Middle frontal gyrus (tissue), 1 donor: ENCODE measurements around the gene ADAT2.
"Not testable (repeated sequence)": the region's sequence is repeated elsewhere in the genome, so short reads cannot be mapped to it uniquely, and the experiment has no call there.

ENCODE experiments used
- DNase-seq: peaks from one replicate; pipeline ENCODE4 v3.0.0-alpha.2; 2015; ENCODE audit warnings: low spot score; ENCODE audit errors: extremely low spot score

ADAT2 gene

GRCh38 chr6:143450453-143451371 lies at the start of gene ADAT2, which contains the start of gene PEX3:
ADAT2 (minus strand) TSS chr6:143450695; CDS start chr6:143450658, 37 bp downstream.
PEX3 (plus strand) TSS chr6:143450805; CDS start chr6:143451043, 238 bp downstream.
- DNase-seq: peak; percentile 83

- no peak for DNase-seq
These were observed 47.9 kb upstream of the ADAT2 start for GRCh38 chr6:143498428-143498827.

GRCh38 chr6:143496974-143497373 lies 46.5 kb upstream of the ADAT2 start:
- DNase-seq: no peak

- no peak for DNase-seq
These were observed 40.3 kb upstream of the ADAT2 start for GRCh38 chr6:143490775-143491174.

GRCh38 chr6:143490244-143490643 lies 39.7 kb upstream of the ADAT2 start:
- DNase-seq: no peak

- DNase-seq: no peak
These were observed 36.3 kb upstream of the ADAT2 start for GRCh38 chr6:143486752-143487151.

- DNase-seq: no peak
These were observed 35.5 kb upstream of the ADAT2 start for GRCh38 chr6:143485967-143486366.

GRCh38 chr6:143482593-143482992 lies 32.1 kb upstream of the ADAT2 start:
- no peak for DNase-seq

GRCh38 chr6:143478479-143479062 lies 28.1 kb upstream of the ADAT2 start:
- no peak for DNase-seq

- no peak for DNase-seq
These were observed 26.1 kb upstream of the ADAT2 start for GRCh38 chr6:143476545-143476944.

- DNase-seq: no peak
These were observed 21.3 kb upstream of the ADAT2 start for GRCh38 chr6:143471822-143472221.

GRCh38 chr6:143468823-143469222 lies 18.3 kb upstream of the ADAT2 start:
- not testable (repeated sequence) for DNase-seq

GRCh38 chr6:143468026-143468425 lies 17.5 kb upstream of the ADAT2 start:
- DNase-seq: no peak

GRCh38 chr6:143465546-143465945 lies 15.1 kb upstream of the ADAT2 start:
- DNase-seq: no peak

- no peak for DNase-seq
These were observed 7.3 kb upstream of the ADAT2 start for GRCh38 chr6:143457563-143458359.

- DNase-seq: no peak
These were observed 1.0 kb upstream of the ADAT2 start for GRCh38 chr6:143451531-143451930.

- DNase-seq: no peak
These were observed 612 bp downstream of the ADAT2 start for GRCh38 chr6:143449714-143450452.

GRCh38 chr6:143449082-143449713 lies 1.3 kb downstream of the ADAT2 start:
- no peak for DNase-seq

GRCh38 chr6:143447865-143448264 lies 2.6 kb downstream of the ADAT2 start:
- DNase-seq: not testable (repeated sequence)

- DNase-seq: no peak
These were observed 7.4 kb downstream of the ADAT2 start for GRCh38 chr6:143443096-143443495.
